Measurements from ENCODE around the gene LRRTM2. TPM values are rescaled to one million over a fixed set of nuclear protein-coding genes. Genes with fewer than 3 reads are reported as not detected.
A peak's percentile ranks its signal among the peaks of the same experiment; 100 is the strongest.

LRRTM2 gene
- total RNA-seq, 4 donors from 2014 or later, result 0.05 to 0.49 (median 0.24) TPM

DNA sequence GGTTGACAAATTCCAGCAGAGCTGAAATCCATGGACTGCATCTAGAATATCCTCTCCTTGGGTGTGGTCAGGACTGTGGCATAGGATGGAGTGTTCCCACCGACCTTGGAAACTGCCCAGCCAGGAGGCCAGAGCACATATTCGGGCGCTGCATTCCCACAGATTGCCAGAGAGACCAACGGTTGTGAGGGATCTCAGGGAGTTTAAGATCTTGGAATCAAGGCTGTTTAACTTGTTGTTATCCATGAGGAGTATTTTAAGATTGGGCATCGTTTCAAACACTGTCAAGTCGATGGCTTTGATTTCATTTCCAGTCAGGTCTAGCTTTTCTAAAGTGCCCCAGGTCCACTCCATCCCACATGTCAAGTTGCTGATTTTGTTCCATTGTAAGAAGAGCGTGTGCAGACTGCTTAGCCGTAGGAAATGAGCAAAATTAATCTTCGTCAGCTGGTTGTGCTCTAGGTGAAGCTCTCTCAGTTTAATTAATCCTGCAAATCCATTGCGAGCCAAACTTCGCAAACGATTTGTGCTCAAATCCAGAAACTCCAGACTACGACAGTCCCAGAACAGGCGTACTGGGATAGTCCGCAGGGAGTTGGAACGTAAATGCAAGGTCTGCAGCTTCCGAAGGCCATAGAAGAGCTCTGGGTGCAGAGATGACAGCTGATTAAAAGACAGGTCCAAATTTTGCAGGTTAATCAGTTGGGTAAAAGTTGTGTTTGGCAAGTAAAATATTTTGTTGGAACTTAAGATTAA is 1.5 kb downstream of the LRRTM2 start:
- intact Hi-C loops (cut with DNase I; ENCODE audit: low total_unique reads) (no loop called here), in situ Hi-C loops (cut with MboI; ENCODE audit: low sequenced_read_pairs in 4 of 4) (no loop called here)
- DNase-seq (no peak), ATAC-seq (no peak)
- Histone ChIP-seq H3K9me3 (no peaks in the 10 kb centered on the region), H3K4me1 (peaks cover 36 to 64% of the 10 kb centered on the region in 2 donors), H3K27me3 (no peaks in the 10 kb centered on the region), H3K4me3 (no peak overlapping the region), H3K36me3 (no peaks in the 10 kb centered on the region), H3K27ac (no peak overlapping the region)
- TF ChIP-seq POLR2A (IDR thresholded peaks at IDR 0.05), result no peak
- TF ChIP-seq, protein P1, sequence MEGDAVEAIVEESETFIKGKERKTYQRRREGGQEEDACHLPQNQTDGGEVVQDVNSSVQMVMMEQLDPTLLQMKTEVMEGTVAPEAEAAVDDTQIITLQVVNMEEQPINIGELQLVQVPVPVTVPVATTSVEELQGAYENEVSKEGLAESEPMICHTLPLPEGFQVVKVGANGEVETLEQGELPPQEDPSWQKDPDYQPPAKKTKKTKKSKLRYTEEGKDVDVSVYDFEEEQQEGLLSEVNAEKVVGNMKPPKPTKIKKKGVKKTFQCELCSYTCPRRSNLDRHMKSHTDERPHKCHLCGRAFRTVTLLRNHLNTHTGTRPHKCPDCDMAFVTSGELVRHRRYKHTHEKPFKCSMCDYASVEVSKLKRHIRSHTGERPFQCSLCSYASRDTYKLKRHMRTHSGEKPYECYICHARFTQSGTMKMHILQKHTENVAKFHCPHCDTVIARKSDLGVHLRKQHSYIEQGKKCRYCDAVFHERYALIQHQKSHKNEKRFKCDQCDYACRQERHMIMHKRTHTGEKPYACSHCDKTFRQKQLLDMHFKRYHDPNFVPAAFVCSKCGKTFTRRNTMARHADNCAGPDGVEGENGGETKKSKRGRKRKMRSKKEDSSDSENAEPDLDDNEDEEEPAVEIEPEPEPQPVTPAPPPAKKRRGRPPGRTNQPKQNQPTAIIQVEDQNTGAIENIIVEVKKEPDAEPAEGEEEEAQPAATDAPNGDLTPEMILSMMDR (IDR thresholded peaks at IDR 0.05 in 4 of 5, conservative IDR thresholded peaks at IDR 0.05 in 1 of 5), result no peak

DNA sequence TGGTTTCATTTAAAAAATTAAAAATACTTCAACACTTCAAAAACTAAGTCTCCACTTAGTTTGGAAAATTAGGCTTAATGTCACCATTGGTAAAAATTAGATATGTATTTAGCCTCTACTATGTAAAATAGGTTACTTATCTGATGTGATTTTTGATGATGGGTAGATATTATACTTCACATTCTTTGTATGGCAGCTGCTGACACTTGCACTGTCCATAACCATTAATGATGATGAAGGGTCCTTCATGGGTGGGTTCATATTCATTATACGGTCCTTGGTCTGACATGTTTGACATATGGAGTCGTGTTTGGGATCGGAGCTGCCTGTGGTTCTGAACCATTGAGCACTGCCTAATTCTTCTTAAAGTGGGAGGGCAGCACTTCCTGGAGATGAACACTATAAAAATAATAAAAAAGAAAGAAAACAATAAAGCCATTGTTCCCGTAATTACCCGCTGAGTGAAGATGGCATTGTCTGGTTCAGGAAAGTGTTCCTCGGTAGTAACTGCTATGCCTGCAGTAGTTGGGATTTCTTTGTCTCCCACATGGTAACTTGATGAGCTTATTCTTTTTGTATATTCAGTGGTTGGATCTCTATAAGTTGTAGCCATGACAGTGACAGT is 2.2 kb downstream of the LRRTM2 start:
- TF ChIP-seq, protein P1 (IDR thresholded peaks at IDR 0.05 in 4 of 5, conservative IDR thresholded peaks at IDR 0.05 in 1 of 5), result no peak
- TF ChIP-seq POLR2A (IDR thresholded peaks at IDR 0.05), result no peak
- Histone ChIP-seq H3K27ac (no peak overlapping the region), H3K4me1 (peaks cover 36 to 62% of the 10 kb centered on the region in 2 donors), H3K27me3 (no peaks in the 10 kb centered on the region), H3K36me3 (no peaks in the 10 kb centered on the region), H3K4me3 (no peak overlapping the region), H3K9me3 (no peaks in the 10 kb centered on the region)
- in situ Hi-C loops (cut with MboI; ENCODE audit: low sequenced_read_pairs in 4 of 4) (no loop called here), intact Hi-C loops (cut with DNase I; ENCODE audit: low total_unique reads) (no loop called here)
- DNase-seq (no peak), ATAC-seq (no peak)

DNA sequence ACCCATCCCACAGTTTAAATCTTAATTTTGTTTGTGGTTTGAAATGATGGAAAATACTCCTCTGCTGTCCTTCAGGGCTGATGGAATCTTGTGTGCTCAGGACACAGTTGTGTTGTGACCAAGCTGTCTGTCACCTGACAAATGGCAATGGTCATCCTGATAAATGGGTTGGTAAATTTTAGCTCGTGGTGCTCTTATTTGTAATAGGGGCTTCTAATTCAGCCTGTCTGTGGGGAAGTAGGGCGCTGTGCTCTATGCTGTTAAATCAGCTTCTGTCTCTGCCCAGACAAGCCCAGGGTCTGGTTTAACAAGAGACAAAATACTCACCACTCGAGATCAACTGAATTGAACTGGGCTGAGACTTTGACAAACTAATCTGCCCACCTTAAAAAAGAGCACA is 4.5 kb downstream of the LRRTM2 start:
- in situ Hi-C loops (cut with MboI; ENCODE audit: low sequenced_read_pairs in 4 of 4), result no loop called here

DNA sequence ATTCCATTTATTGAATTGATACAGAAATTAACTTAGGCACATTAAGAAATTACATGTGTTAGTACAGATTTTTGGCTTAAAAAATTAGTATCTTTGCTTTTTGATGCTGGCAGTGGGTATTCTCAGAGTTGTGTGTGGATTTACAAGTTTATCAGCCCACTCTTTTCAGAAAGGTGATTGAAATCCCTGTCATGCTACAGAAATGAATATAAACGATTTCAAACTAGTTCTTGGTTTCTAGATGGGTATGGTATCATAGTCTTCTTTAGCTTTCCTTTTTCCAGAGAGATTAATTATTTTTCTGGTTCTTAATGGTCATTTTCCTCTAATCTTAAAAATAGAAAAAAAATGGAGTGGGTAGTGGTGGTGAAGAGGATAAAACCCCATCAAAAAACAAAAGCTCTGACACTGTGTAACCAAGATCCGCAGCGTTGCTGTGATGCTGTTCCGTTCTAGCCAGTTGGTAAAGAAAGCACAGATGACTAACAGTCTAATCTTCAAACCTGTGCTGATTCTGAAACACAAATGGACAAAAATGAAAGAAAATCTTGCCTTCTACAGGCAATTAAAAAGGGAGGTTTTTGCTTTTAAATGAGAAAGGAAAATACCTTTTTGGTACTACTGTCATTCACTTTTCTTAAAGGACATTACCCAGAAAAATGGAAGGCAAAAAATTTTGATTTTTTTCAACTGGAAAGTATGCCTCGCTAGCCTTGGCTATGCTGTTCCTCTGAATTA is 5.2 kb downstream of the LRRTM2 start:
- ATAC-seq, result no peak
- in situ Hi-C loops (cut with MboI; ENCODE audit: low sequenced_read_pairs in 4 of 4) (no loop called here), intact Hi-C loops (cut with DNase I; ENCODE audit: low total_unique reads) (no loop called here)
- Histone ChIP-seq H3K27ac (no peak overlapping the region), H3K27me3 (no peaks in the 10 kb centered on the region), H3K36me3 (no peaks in the 10 kb centered on the region), H3K4me3 (no peak overlapping the region), H3K9me3 (no peaks in the 10 kb centered on the region), H3K4me1 (peaks cover 36 to 59% of the 10 kb centered on the region in 2 donors)
- TF ChIP-seq, protein P1 (IDR thresholded peaks at IDR 0.05 in 4 of 5, conservative IDR thresholded peaks at IDR 0.05 in 1 of 5), result no peak
- TF ChIP-seq POLR2A (IDR thresholded peaks at IDR 0.05), result no peak
- no peak for DNase-seq

More for the DNA sequence above, 4.5 kb downstream of the LRRTM2 start:
- Histone ChIP-seq H3K4me3 (no peak overlapping the region), H3K27me3 (no peaks in the 10 kb centered on the region), H3K4me1 (peaks cover 36 to 66% of the 10 kb centered on the region in 2 donors), H3K27ac (peak overlapping the region in 1 of 4 donors; percentile 14), H3K9me3 (no peaks in the 10 kb centered on the region), H3K36me3 (no peaks in the 10 kb centered on the region)
- no peak for ATAC-seq
- TF ChIP-seq POLR2A (IDR thresholded peaks at IDR 0.05), result no peak
- TF ChIP-seq, protein P1 (IDR thresholded peaks at IDR 0.05 in 4 of 5, conservative IDR thresholded peaks at IDR 0.05 in 1 of 5), result no peak
- intact Hi-C loops (cut with DNase I; ENCODE audit: low total_unique reads), result no loop called here
- DNase-seq, result no peak

Data from gastrocnemius medialis (tissue), 4 donors.